SK-N-MC (cell line): ENCODE data around the gene TYW1B.
"Not testable (repeated sequence)": the region's sequence is repeated elsewhere in the genome, so short reads cannot be mapped to it uniquely, and the experiment has no call there.

Experiments
- DNase-seq: peaks from one replicate; pipeline ENCODE4 v3.0.0-alpha.2; 2011; ENCODE audit warnings: low read depth, low spot score
- H3K27ac ChIP-seq: fragments of 200-600 bp; sonication (generic); 2 replicates; pipeline ENCODE4 v1.5.1; 2016; ENCODE audit warnings: mixed run types
- H3K36me3 ChIP-seq: fragments of 200-600 bp; sonication (generic); 2 replicates; pipeline ENCODE4 v1.6.1; 2017; ENCODE audit warnings: antibody characterized with exemption, low read length, mixed read lengths; ENCODE audit not compliant: insufficient read depth
- H3K4me3 ChIP-seq: fragments of 200-600 bp; sonication (generic); 2 replicates; pipeline ENCODE4 v1.5.1; 2016
- H3K9ac ChIP-seq: fragments of 200-600 bp; sonication (generic); 2 replicates; pipeline ENCODE4 v1.8.0; 2017; ENCODE audit warnings: mixed run types, mixed read lengths; ENCODE audit not compliant: insufficient read length
- H3K9me3 ChIP-seq: fragments of 200-600 bp; sonication (generic); 2 replicates; pipeline ENCODE4 v1.6.1; 2017; ENCODE audit warnings: low read depth, mild to moderate bottlenecking, antibody characterized with exemption, low read length, moderate library complexity, mixed read lengths
- EZH2 ChIP-seq: fragments of 200-600 bp; sonication (generic); IDR thresholded peaks from one replicate; pipeline ENCODE4 v1.6.1; 2017; ENCODE audit warnings: antibody characterized with exemption
- FOXP2 ChIP-seq: optimal IDR thresholded peaks from 2 replicates; pipeline ENCODE3; 2011; ENCODE audit warnings: mild to moderate bottlenecking, moderate library complexity; ENCODE audit not compliant: insufficient read depth; ENCODE audit errors: extremely low read length, control extremely low read depth
- POLR2AphosphoS5 ChIP-seq: IDR thresholded peaks from 2 replicates; pipeline ENCODE4 v1.6.1; 2012; ENCODE audit warnings: mild to moderate bottlenecking, low read depth, low read length, borderline replicate concordance

TYW1B gene

DNA sequence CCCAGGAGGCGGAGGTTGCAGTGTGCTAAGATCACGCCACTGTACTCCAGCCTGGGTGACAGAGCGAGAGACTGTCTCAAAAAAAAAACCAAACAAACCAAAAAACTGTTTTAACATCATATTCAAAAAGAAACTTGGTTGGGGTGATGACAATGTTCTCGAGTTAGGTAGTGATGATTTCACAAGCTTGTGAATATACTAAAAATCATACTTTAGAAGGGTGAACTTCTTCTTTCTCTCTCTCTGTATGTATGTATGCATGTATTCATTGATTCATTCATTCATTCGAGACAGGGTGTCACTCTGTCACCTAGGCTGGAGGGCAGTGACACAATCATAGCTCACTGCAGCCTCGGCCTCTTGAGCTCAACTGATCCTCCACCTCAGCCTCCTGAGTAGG, 151.1 kb downstream of the TYW1B start:
- H3K27ac ChIP-seq, H3K36me3 ChIP-seq, H3K9me3 ChIP-seq, H3K4me3 ChIP-seq, H3K9ac ChIP-seq, DNase-seq: not testable (repeated sequence)

DNA sequence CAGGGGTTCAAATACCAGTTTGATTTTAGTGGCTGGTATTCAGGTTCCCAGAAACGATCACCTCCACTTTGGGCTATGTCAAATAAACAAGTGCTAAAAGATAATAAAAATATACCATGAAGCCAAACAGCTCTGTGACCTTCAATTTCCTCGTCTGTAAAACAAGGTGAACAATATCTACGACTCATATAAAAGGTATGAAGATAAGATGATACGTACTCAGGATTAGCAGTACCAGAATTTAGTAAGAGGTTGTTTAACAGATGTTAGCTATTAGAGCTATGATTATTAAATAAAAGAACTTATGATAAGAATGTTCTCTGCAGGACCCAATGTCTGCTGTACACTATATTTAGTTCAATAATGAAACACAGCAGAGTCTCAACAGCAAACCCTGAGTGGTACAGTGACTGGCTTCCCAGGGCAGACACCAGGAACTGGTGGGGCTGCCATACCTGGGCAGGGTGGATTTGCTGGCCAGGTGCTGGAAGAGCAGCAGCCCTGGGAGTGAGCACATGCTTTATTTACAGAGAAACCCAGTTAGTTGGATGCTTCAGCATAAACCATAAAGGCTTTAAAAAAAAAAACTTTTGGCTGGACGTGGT, 151.8 kb downstream of the TYW1B start:
- DNase-seq, H3K36me3 ChIP-seq, H3K9me3 ChIP-seq, H3K9ac ChIP-seq, H3K4me3 ChIP-seq, H3K27ac ChIP-seq: not testable (repeated sequence)

DNA sequence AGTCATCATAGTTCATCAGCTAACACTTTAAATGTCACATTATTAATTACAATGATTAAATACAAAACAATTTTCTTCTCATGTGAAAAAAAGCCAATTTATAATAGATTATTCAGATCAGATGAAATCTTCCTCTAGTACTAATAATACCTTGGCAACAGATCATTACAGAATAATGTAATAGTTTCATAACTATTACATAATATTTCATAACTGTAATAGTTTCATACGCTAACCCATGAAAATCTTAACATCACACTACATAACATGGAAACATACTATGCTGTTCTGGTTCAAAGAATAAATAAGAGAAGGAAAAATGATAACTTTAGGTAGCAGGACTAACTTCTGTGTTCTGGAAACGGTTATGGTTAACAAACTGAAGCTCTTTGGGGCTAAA, 152.3 kb downstream of the TYW1B start:
- not testable (repeated sequence) for H3K9me3 ChIP-seq, H3K4me3 ChIP-seq, H3K36me3 ChIP-seq, H3K27ac ChIP-seq, DNase-seq, H3K9ac ChIP-seq

- TF ChIP-seq EZH2 (no peak), POLR2AphosphoS5 (no peak), FOXP2 (no peak)
- DNase-seq, result no peak
- H3K4me3 ChIP-seq, result no peak overlapping the region
- H3K9ac ChIP-seq, result no peak overlapping the region
- no peaks in the 10 kb centered on the region for H3K36me3 ChIP-seq
- H3K9me3 ChIP-seq, result no peaks in the 10 kb centered on the region
- no peak overlapping the region for H3K27ac ChIP-seq
Observed at GRCh38 chr7:72674394-72674793, 153.6 kb downstream of the TYW1B start.

DNA sequence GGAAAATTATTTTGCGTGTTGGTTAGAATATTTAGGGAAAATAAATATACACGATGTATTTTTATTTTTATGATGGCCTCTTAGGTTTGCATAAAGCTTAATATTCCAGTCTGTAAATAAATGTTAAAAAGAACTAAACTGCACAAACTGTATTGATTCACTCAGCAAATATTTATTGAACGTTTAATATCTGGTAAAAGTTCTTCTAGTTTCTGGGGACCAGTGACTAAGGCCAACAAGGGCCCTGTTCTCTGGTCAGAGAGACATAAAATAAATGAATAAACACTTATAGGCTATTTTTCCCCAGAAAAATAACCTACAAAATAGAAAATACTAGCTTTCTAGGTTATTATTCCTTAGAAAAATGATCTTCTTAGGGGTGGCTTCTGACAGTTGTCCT, 157.2 kb downstream of the TYW1B start:
- not testable (repeated sequence) for H3K4me3 ChIP-seq, H3K9me3 ChIP-seq, H3K9ac ChIP-seq, H3K36me3 ChIP-seq, DNase-seq, H3K27ac ChIP-seq

DNA sequence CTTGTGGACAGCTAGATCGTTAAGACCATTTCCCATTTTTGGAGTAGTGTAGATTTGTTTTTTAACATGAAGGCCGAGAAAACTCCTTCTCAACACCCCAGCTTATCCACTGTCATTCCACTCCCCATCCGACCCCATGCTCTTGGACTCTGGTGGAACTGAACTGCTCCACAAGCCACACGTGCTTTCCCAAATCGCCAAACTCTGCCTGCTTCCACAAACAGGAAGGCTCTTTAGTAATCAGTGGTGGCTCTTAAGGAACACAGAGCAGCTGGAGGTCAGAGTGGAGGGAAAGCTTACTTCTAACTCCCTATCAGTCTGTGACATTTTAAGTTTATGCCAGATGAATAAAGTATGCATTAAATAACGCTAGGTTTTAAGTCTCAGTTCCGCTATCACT, 159.6 kb downstream of the TYW1B start:
- not testable (repeated sequence) for DNase-seq, H3K4me3 ChIP-seq, H3K27ac ChIP-seq, H3K9me3 ChIP-seq, H3K36me3 ChIP-seq, H3K9ac ChIP-seq

DNA sequence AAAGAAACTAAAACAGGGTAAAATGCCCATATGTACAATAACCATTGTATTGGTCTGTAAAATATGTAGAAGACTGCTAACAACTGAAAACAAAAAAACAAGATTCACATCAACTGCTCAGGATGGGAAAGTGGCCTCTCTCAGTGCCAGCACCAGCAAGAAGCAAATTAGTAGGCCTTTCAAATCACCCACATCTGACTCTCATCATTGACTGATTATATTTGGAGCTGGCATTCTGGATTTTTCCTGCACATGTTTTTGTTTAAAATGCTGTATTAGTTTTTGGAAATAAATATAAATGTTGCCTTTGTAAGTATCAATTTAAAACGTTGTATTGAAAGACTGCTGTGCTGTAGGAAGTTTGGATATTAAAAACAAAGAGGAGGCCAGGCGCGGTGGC, 161.0 kb downstream of the TYW1B start:
- not testable (repeated sequence) for H3K36me3 ChIP-seq, DNase-seq, H3K9me3 ChIP-seq, H3K27ac ChIP-seq, H3K9ac ChIP-seq, H3K4me3 ChIP-seq

GRCh38 chr7:72648574-72648973, 179.4 kb downstream of the TYW1B start:
- not testable (repeated sequence) for DNase-seq, H3K4me3 ChIP-seq, H3K9me3 ChIP-seq, H3K36me3 ChIP-seq, H3K27ac ChIP-seq, H3K9ac ChIP-seq

- H3K9ac ChIP-seq, H3K27ac ChIP-seq, H3K4me3 ChIP-seq, H3K36me3 ChIP-seq, DNase-seq, H3K9me3 ChIP-seq: not testable (repeated sequence)
Observed at GRCh38 chr7:72643708-72644107, 184.3 kb downstream of the TYW1B start.

DNA sequence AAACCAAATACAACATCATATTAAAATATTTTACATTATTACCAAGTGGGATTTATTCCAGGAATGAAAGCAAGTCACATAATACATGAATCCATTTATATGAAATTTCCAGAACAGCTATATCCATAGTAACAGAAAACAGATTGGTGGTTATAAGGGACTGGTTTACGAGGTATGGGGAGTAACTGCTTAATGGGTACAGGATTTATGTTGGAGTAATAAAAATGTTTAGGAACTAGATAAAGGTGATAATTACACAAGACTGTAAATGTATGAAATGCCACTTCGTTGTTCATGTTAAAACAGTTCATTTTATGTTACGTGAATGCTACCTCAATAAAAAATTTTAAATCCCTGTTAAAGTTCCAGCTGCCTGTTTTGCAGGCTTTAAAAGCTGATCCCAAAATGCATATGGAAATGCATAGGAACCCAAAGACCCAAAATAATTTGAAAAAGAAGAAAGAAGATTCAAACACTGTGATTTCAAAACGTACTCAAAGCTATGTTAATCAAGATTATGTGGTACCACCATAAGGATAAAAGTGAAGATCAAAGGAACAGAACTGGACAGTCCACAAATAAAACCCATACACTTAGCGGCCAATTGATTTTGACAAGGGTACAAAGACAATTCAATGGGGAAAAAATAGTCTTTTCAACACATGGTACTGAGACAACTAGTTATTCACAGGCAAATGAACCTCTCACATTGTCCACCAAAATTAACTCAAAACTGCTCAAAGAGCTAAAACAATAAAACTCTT, 186.3 kb downstream of the TYW1B start:
- H3K27ac ChIP-seq, H3K36me3 ChIP-seq, H3K9ac ChIP-seq, H3K9me3 ChIP-seq, H3K4me3 ChIP-seq, DNase-seq: not testable (repeated sequence)

DNA sequence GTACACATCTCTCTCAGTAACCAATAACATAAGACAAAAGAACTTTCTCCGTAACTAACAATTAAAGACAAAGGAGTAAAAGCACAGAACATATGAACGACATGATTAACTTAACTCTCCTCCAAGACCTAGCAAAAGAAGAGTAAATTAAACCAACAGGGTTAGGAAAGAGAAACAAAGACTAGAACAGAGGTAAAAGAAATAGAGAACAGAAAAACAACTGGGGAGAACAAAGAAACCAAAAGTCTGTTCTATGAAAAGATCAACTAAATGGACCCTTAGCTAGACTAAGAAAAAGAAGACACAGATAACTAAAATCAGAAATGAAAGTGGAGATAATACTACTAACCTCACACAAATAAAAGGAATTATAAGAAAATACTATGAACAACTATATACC, 187.3 kb downstream of the TYW1B start:
- not testable (repeated sequence) for H3K4me3 ChIP-seq, H3K27ac ChIP-seq, H3K36me3 ChIP-seq, H3K9ac ChIP-seq, DNase-seq, H3K9me3 ChIP-seq

GRCh38 chr7:72635273-72635908, 192.6 kb downstream of the TYW1B start:
- not testable (repeated sequence) for H3K9ac ChIP-seq, H3K4me3 ChIP-seq, DNase-seq, H3K36me3 ChIP-seq, H3K9me3 ChIP-seq, H3K27ac ChIP-seq

DNA sequence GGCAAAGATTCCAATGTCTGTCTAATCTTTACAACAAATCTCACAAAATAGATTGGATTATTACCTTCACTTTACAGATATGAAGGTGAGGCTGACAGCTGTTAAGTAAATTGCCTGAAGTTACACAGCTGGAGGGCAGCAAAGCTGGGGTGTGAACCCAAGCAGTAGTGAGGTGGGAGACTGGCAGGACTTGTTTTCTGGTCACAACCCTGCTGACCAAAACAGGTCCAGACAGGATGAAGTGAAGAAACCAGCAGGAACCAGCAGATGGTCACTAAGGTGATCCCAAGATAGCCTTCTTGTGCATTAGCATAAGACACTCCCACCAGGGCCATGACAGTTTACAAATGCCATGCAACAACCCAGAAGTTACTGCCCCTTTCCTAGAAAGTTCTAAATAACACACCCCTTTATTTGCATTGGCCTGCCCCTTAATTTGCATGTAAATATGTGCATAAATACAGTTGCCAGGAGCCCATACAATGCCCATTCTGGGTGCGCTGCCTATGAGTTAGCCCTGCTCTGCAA, 195.2 kb downstream of the TYW1B start:
- not testable (repeated sequence) for H3K36me3 ChIP-seq, DNase-seq, H3K4me3 ChIP-seq, H3K9me3 ChIP-seq, H3K27ac ChIP-seq, H3K9ac ChIP-seq

DNA sequence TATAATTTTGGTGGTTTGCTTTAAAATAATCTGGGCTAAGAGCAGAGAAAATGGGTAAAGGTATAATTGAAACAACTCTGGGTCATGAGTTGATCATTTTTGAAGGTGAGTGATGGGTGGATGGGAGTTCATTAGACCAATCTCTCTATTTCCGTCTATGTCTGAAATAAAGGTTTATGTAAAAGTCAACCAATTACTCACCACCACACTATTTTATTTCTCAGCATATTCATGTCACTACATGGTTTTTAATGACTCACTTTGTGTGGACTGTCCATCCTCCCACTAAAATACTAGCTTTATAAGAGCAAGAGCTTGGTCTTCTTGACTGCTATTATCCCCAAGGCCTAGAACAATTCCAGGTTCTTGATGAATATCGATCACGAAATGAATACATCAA, 199.6 kb downstream of the TYW1B start:
- not testable (repeated sequence) for H3K27ac ChIP-seq, H3K36me3 ChIP-seq, H3K4me3 ChIP-seq, H3K9me3 ChIP-seq, DNase-seq, H3K9ac ChIP-seq
